H1 (cell line): Measurements from ENCODE around the gene HCST. TPM values are rescaled to one million over a fixed set of nuclear protein-coding genes. Genes with fewer than 3 reads are reported as not detected.

Experiments used
- CTCF ChIA-PET: fragments of 300-600 bp; sonication (Branson Sonifier 250); formaldehyde crosslinking; loops from one replicate; lab custom pipeline; 2021; ENCODE audit not compliant: partially characterized antibody; lab: Charles Lee
- POLR2A ChIA-PET: fragments of 300-600 bp; sonication (Branson Sonifier 250); formaldehyde crosslinking; loops from one replicate; lab custom pipeline; 2021; ENCODE audit warnings: inconsistent platforms; ENCODE audit not compliant: partially characterized antibody; lab: Charles Lee
- DNase-seq, 2 experiments: peaks; one replicate each; pipeline versions ENCODE4 v3.0.0 to v3.0.0-alpha.2; 2010 to 2022; ENCODE audit warnings: low spot score in 2 of 2, low read depth in 1 of 2, mixed read lengths in 1 of 2
- FAIRE-seq: peaks from 2 replicates; lab custom pipeline; 2011; peaks lifted over from hg19 to GRCh38; lab: Jason Lieb, UNC
- H2AFZ ChIP-seq: 2 replicates; pipeline ENCODE4 v1.8.1; 2012; ENCODE audit warnings: low read length, inconsistent platforms
- H2AK5ac ChIP-seq: 2 replicates; pipeline ENCODE4 v1.6.1; 2013; ENCODE audit warnings: low read depth, low read length
- H2BK120ac ChIP-seq: replicated peaks from 2 replicates; pipeline ENCODE3; 2013; ENCODE audit warnings: low read depth, low read length, inconsistent platforms
- H2BK12ac ChIP-seq: 2 replicates; pipeline ENCODE4 v1.6.1; 2013; ENCODE audit warnings: low read depth, low read length
- H2BK15ac ChIP-seq: 2 replicates; pipeline ENCODE4 v1.6.1; 2013; ENCODE audit warnings: low read length
- H2BK20ac ChIP-seq: 2 replicates; pipeline ENCODE4 v1.6.1; 2013; ENCODE audit warnings: low read length
- H2BK5ac ChIP-seq: 2 replicates; pipeline ENCODE4 v1.6.1; 2013; ENCODE audit warnings: low read depth, low read length
- H3K14ac ChIP-seq: 2 replicates; pipeline ENCODE4 v1.6.1; 2013; ENCODE audit warnings: inconsistent platforms; ENCODE audit not compliant: insufficient read length
- H3K18ac ChIP-seq: 2 replicates; pipeline ENCODE4 v1.6.1; 2013; ENCODE audit warnings: low read length; ENCODE audit errors: extremely low read depth
- H3K23ac ChIP-seq: 2 replicates; pipeline ENCODE4 v1.6.1; 2013; ENCODE audit warnings: inconsistent platforms; ENCODE audit not compliant: insufficient read length
- H3K23me2 ChIP-seq: 2 replicates; pipeline ENCODE4 v1.6.1; 2013; ENCODE audit warnings: low read depth, low read length
- H3K27ac ChIP-seq: 2 replicates; pipeline ENCODE4 v1.6.1; 2011; ENCODE audit warnings: low read depth, low read length, inconsistent platforms
- H3K27me3 ChIP-seq, 4 experiments: replicated peaks in 1 of 4; 1 replicate in 1 of 4; 2 replicates in 3 of 4; pipeline versions ENCODE4 v1.6.1 to v1.8.1; 2011 to 2013; ENCODE audit warnings: low read length in 3 of 4, mild to moderate bottlenecking in 3 of 4, inconsistent platforms in 2 of 4, mixed read lengths in 2 of 4, moderate library complexity in 1 of 4; ENCODE audit not compliant: control insufficient read depth in 3 of 4, insufficient read depth in 3 of 4; ENCODE audit errors: extremely low read depth in 1 of 4
- H3K36me3 ChIP-seq, 4 experiments: 2 replicates each; pipeline versions ENCODE4 v1.6.1 to v1.8.1; 2011 to 2013; ENCODE audit warnings: mild to moderate bottlenecking in 4 of 4, low read length in 3 of 4, moderate library complexity in 2 of 4, control low read depth in 1 of 4, inconsistent platforms in 1 of 4; ENCODE audit not compliant: insufficient read depth in 4 of 4, control insufficient read depth in 2 of 4
- H3K4ac ChIP-seq: replicated peaks from 2 replicates; pipeline ENCODE3; 2013; ENCODE audit warnings: low read length, low read depth, mixed read lengths, inconsistent platforms; ENCODE audit not compliant: insufficient read length
- H3K4me1 ChIP-seq, 4 experiments: replicated peaks in 1 of 4; 1 replicate in 1 of 4; 2 replicates in 3 of 4; pipeline versions ENCODE4 v1.6.1 to v1.8.1; 2011 to 2013; ENCODE audit warnings: low read length in 3 of 4, inconsistent platforms in 2 of 4, mixed read lengths in 1 of 4; ENCODE audit not compliant: insufficient read depth in 4 of 4, control insufficient read depth in 3 of 4
- H3K4me2 ChIP-seq, 2 experiments: 2 replicates each; pipeline versions ENCODE4 v1.6.1 to v1.8.1; 2011 to 2013; ENCODE audit warnings: low read depth in 2 of 2, low read length in 2 of 2, control low read depth in 1 of 2, inconsistent platforms in 1 of 2, mild to moderate bottlenecking in 1 of 2; ENCODE audit not compliant: insufficient read depth in 1 of 2
- H3K4me3 ChIP-seq, 4 experiments: fragments of 200-600, 300-600 bp in 1 of 4; sonication (generic), shearing (Covaris generic), sonication (Bioruptor Twin) in 1 of 4; 2 replicates each; pipeline versions ENCODE4 v1.5.1 to v1.8.1; 2011 to 2016; ENCODE audit warnings: low read length in 4 of 4, low read depth in 3 of 4, control low read depth in 2 of 4, inconsistent platforms in 2 of 4, mild to moderate bottlenecking in 2 of 4, mixed read lengths in 1 of 4, moderate library complexity in 1 of 4; ENCODE audit not compliant: insufficient read depth in 2 of 4; ENCODE audit errors: extremely low read depth in 1 of 4
- H3K56ac ChIP-seq: replicated peaks from 2 replicates; pipeline ENCODE3; 2013; ENCODE audit warnings: low read depth, mild to moderate bottlenecking, mixed read lengths, low read length, inconsistent platforms; ENCODE audit not compliant: insufficient read length
- H3K79me1 ChIP-seq: 2 replicates; pipeline ENCODE4 v1.6.1; 2013; ENCODE audit warnings: low read depth, low read length, control low read depth
- H3K79me2 ChIP-seq, 2 experiments: 2 replicates each; pipeline versions ENCODE4 v1.6.1 to v1.8.1; 2012 to 2013; ENCODE audit warnings: low read length in 2 of 2, mild to moderate bottlenecking in 2 of 2, inconsistent platforms in 1 of 2; ENCODE audit not compliant: insufficient read depth in 2 of 2, control insufficient read depth in 1 of 2
- H3K9ac ChIP-seq, 4 experiments: replicated peaks in 1 of 4; 1 replicate in 1 of 4; 2 replicates in 3 of 4; pipeline versions ENCODE4 v1.6.1 to v1.8.1; 2011 to 2013; ENCODE audit warnings: low read depth in 3 of 4, low read length in 3 of 4, control low read depth in 2 of 4, mild to moderate bottlenecking in 2 of 4, moderate library complexity in 2 of 4, inconsistent platforms in 1 of 4; ENCODE audit errors: extremely low read depth in 1 of 4
- H3K9me3 ChIP-seq, 2 experiments: 2 replicates each; pipeline versions ENCODE4 v1.6.1 to v1.8.1; 2012 to 2013; ENCODE audit warnings: mild to moderate bottlenecking in 2 of 2, moderate library complexity in 2 of 2, control low read depth in 1 of 2, inconsistent platforms in 1 of 2, low read depth in 1 of 2, low read length in 1 of 2, mixed read lengths in 1 of 2; ENCODE audit not compliant: insufficient read depth in 2 of 2
- H4K20me1 ChIP-seq, 2 experiments: replicated peaks in 1 of 2; 2 replicates each; pipeline versions ENCODE3 to v1.8.1; 2011 to 2013; ENCODE audit warnings: inconsistent platforms in 2 of 2, low read length in 2 of 2, mild to moderate bottlenecking in 1 of 2; ENCODE audit not compliant: insufficient read depth in 2 of 2, control insufficient read depth in 1 of 2
- H4K5ac ChIP-seq: 2 replicates; pipeline ENCODE4 v1.6.1; 2013; ENCODE audit warnings: low read length, low read depth, mixed read lengths, inconsistent platforms; ENCODE audit not compliant: insufficient read length
- H4K8ac ChIP-seq: 2 replicates; pipeline ENCODE4 v1.8.0; 2013; ENCODE audit warnings: mild to moderate bottlenecking, moderate library complexity, low read length, inconsistent platforms; ENCODE audit not compliant: insufficient read depth; ENCODE audit errors: extremely low read depth
- H4K91ac ChIP-seq: replicated peaks from 2 replicates; pipeline ENCODE3; 2013; ENCODE audit warnings: low read length, mixed read lengths, inconsistent platforms; ENCODE audit not compliant: insufficient read length
- BACH1 ChIP-seq: IDR thresholded peaks from 2 replicates; pipeline ENCODE4 v1.6.1; 2012; ENCODE audit warnings: low read length, improper control_type of control experiment
- BCL11A ChIP-seq, 2 experiments: IDR thresholded peaks; one replicate each; pipeline ENCODE4 v1.6.1; 2011; ENCODE audit warnings: low read depth in 2 of 2, low read length in 2 of 2, mild to moderate bottlenecking in 2 of 2
- CBX5 ChIP-seq: fragments of 300-800, 300-1000 bp; sonication (generic); IDR thresholded peaks from 2 replicates; pipeline ENCODE4 v1.7.1; 2016; ENCODE audit warnings: antibody characterized with exemption, low read length, low read depth
- CEBPB ChIP-seq: IDR thresholded peaks from 2 replicates; pipeline ENCODE4 v1.6.1; 2012; ENCODE audit warnings: low read depth, low read length
- CHD1 ChIP-seq: IDR thresholded peaks from 2 replicates; pipeline ENCODE4 v1.6.1; 2012; ENCODE audit warnings: low read depth, low read length, improper control_type of control experiment
- CHD2 ChIP-seq: IDR thresholded peaks from 2 replicates; pipeline ENCODE4 v1.6.1; 2012; ENCODE audit warnings: low read length, improper control_type of control experiment
- KDM4A ChIP-seq: IDR thresholded peaks from one replicate; pipeline ENCODE4 v1.7.1; 2012; ENCODE audit warnings: low read depth, mild to moderate bottlenecking, moderate library complexity, low read length, inconsistent platforms; ENCODE audit not compliant: severe bottlenecking
- KDM5A ChIP-seq: fragments of 200-600 bp; IDR thresholded peaks from 2 replicates; pipeline ENCODE4 v1.7.1; 2012; ENCODE audit warnings: mild to moderate bottlenecking, low read length, inconsistent platforms, mixed read lengths
- MAFK ChIP-seq: IDR thresholded peaks from 2 replicates; pipeline ENCODE4 v1.6.1; 2012; ENCODE audit warnings: low read depth, mild to moderate bottlenecking, improper control_type of control experiment, low read length
- NRF1 ChIP-seq: IDR thresholded peaks from 2 replicates; pipeline ENCODE4 v1.6.1; 2011; ENCODE audit warnings: mild to moderate bottlenecking, low read depth, low read length, improper control_type of control experiment
- POLR2AphosphoS5 ChIP-seq: IDR thresholded peaks from 2 replicates; pipeline ENCODE4 v1.6.1; 2011; ENCODE audit warnings: low read depth, low read length
- RBBP5 ChIP-seq: IDR thresholded peaks from 2 replicates; pipeline ENCODE4 v1.7.1; 2012; ENCODE audit warnings: low read depth, mild to moderate bottlenecking, inconsistent platforms, low read length, moderate library complexity, borderline replicate concordance
- RFX5 ChIP-seq: IDR thresholded peaks from 2 replicates; pipeline ENCODE4 v1.6.1; 2011; ENCODE audit warnings: low read depth, low read length, improper control_type of control experiment, borderline replicate concordance
- SIRT6 ChIP-seq: IDR thresholded peaks from one replicate; pipeline ENCODE4 v1.7.1; 2012; ENCODE audit warnings: low read length, inconsistent platforms
- SP2 ChIP-seq: IDR thresholded peaks from 2 replicates; pipeline ENCODE4 v1.6.1; 2012; ENCODE audit warnings: mild to moderate bottlenecking, low read length, inconsistent platforms
- TAF1 ChIP-seq: IDR thresholded peaks from 2 replicates; pipeline ENCODE4 v1.6.1; 2011; ENCODE audit warnings: mild to moderate bottlenecking, low read depth, low read length
- WGBS, 2 experiments: shearing (Covaris generic) in 1 of 2; methylation state at CpG; one replicate each; pipeline versions ENCODE4 v1.1.6 to v1.1.7; 2013 to 2015; ENCODE audit warnings: low lambda C conversion rate in 2 of 2, mixed read lengths in 2 of 2, inconsistent platforms in 1 of 2, low coverage in 1 of 2, missing lambda C conversion rate in 1 of 2; ENCODE audit not compliant: insufficient replicate concordance in 2 of 2, insufficient coverage in 1 of 2, insufficient read length in 1 of 2; ENCODE audit errors: extremely low coverage in 1 of 2, missing lambda C conversion rate in 1 of 2; 5-methylcytosine and 5-hydroxymethylcytosine counted together
- polyA plus RNA-seq, 7 experiments: library from polyadenylated mRNA; depleted of rRNA in 3 of 7; stranded (reverse) in 5 of 7; unstranded in 2 of 7; fragments of >200 nt in 5 of 7; fragments of 200-250 nt in 2 of 7; gene quantifications; 1 replicate in 5 of 7; 2 replicates in 1 of 7; 4 replicates in 1 of 7; pipeline versions ENCODE4 v1.2.1 to v1.2.3, GENCODE V29; 2011 to 2013; ENCODE audit warnings: missing spikeins in 2 of 7, mixed read lengths in 2 of 7
- total RNA-seq: library from RNA; stranded (reverse); fragmentation: NEBNext Ultra II Directional; extraction: Animal tissue kit (Norgen Biotek cat#: 25700); gene quantifications from 2 replicates; pipeline ENCODE4 v1.2.1, GENCODE V29; 2021

The HCST gene
- total and polyA plus RNA-seq, 2 of the 8 experiments (the other 6 are each of a cell fraction or from before 2014, with no cell fraction given): 2.8 TPM; not detected in 1

DNA sequence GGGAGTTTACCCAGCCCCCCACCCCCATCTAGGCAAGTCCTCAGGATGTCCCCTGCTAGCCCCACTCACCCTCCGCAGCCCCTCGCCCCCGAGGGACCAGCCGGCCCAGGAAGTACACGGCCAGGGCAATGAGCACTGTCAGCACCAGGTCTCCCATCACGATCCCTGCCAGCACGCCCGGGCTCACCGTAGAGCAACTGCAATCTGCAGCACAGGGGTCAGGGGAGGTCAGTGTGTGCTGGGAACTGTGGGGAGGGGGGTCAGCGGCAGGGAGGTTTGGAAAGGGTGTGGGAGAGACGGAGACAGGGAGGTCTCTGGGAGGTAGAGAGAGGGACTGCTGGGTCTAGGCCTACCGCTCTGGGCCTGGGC, 5.0 kb downstream of the HCST start:
- no peak overlapping the region for H3K14ac ChIP-seq
- 0 out of 2 replicates have a peak overlapping the region, but pooled peaks have one; percentile 13 for H2BK15ac ChIP-seq
- H2BK120ac ChIP-seq: no peak overlapping the region
- H2BK5ac ChIP-seq: peak overlapping the region; percentile 27; the same call in 1 of the 2 replicates
- H3K9ac ChIP-seq: no peak overlapping the region
- H2AFZ ChIP-seq: no peak overlapping the region
- TF ChIP-seq SP2 (no peak), RFX5 (no peak), POLR2AphosphoS5 (no peak), CHD2 (no peak), NRF1 (no peak), MAFK (no peak), BACH1 (no peak), RBBP5 (no peak), CHD1 (no peak), SIRT6 (no peak), KDM5A (no peak), BCL11A (IDR thresholded peaks at IDR 0.05; ENCODE audit: low read depth in 2 of 2, low read length in 2 of 2) (no peak), CEBPB (no peak), TAF1 (no peak), CBX5 (no peak), KDM4A (no peak)
- no peaks in the 10 kb centered on the region for H3K79me1 ChIP-seq
- ChIA-PET POLR2A (no interaction called here), CTCF (no interaction called here)
- no peak overlapping the region for H3K56ac ChIP-seq
- no peak overlapping the region for H2AK5ac ChIP-seq
- H3K27me3 ChIP-seq: no peaks in the 10 kb centered on the region
- peak overlapping the region; percentile 50; the same call in 1 of the 2 replicates for H2BK12ac ChIP-seq
- no peaks in the 10 kb centered on the region for H3K79me2 ChIP-seq
- H3K4me1 ChIP-seq: peaks cover 0 to 20% (median 10%) of the 10 kb centered on the region in 4 experiments; a peak in 4 of 7 replicates
- DNase-seq (no peak), FAIRE-seq (no peak)
- H3K27ac ChIP-seq: no peak overlapping the region
- H4K91ac ChIP-seq: no peak overlapping the region
- H3K4me2 ChIP-seq: no peak overlapping the region; a peak in 1 of 4 replicates
- no peak overlapping the region; the same call in 1 of the 2 replicates for H4K8ac ChIP-seq
- no peaks in the 10 kb centered on the region for H4K20me1 ChIP-seq
- 63% methylated on average over 11 of the region's 12 CpGs; no CpG with 5 or more reads in 1 of the 2 experiments for WGBS, 2 experiments
- H3K4ac ChIP-seq: no peak overlapping the region
- H3K36me3 ChIP-seq: no peaks in the 10 kb centered on the region
- H4K5ac ChIP-seq: no peak overlapping the region
- peaks cover 4% of the 10 kb centered on the region; the same call in 1 of the 2 replicates for H3K23me2 ChIP-seq
- no peak overlapping the region for H3K4me3 ChIP-seq
- H3K18ac ChIP-seq: no peak overlapping the region; the same call in 1 of the 2 replicates
- no peaks in the 10 kb centered on the region for H3K9me3 ChIP-seq
- no peak overlapping the region for H3K23ac ChIP-seq
- H2BK20ac ChIP-seq: no peak overlapping the region
